Ovary (tissue), 9 donors: ENCODE measurements around the gene FAM131A. TPM values are rescaled to one million over a fixed set of nuclear protein-coding genes. Genes with fewer than 3 reads are reported as not detected.

ENCODE experiments used
- DNase-seq, 5 donors: peaks; one replicate each; pipeline ENCODE4 v3.0.0-alpha.2; 2019 to 2020
- H3K27ac ChIP-seq, 2 donors: fragments of 200-600 bp; one replicate each; pipeline versions ENCODE4 v1.5.1 to v1.8.0; 2019 to 2022
- H3K27me3 ChIP-seq: fragments of 200-600 bp; one replicate; pipeline ENCODE4 v1.8.0; 2022
- H3K36me3 ChIP-seq: fragments of 200-600 bp; sonication (generic); one replicate; pipeline ENCODE4 v1.5.1; 2019
- H3K4me1 ChIP-seq: one replicate; pipeline ENCODE4 v1.8.1; 2013; ENCODE audit warnings: mild to moderate bottlenecking, moderate library complexity; ENCODE audit not compliant: insufficient read depth
- H3K4me3 ChIP-seq: fragments of 200-600 bp; sonication (generic); one replicate; pipeline ENCODE4 v1.5.1; 2017
- H3K9me3 ChIP-seq, 2 donors: fragments of 200-600 bp in 1 of 2; sonication (generic) in 1 of 2; one replicate each; pipeline versions ENCODE4 v1.5.1 to v1.8.1; 2013 to 2019; ENCODE audit warnings: mild to moderate bottlenecking in 1 of 2, moderate library complexity in 1 of 2
- CTCF ChIP-seq, 3 donors: fragments of 450-650 bp in 2 of 3; fragments of 200-600 bp in 1 of 3; IDR thresholded peaks; one replicate each; pipeline versions ENCODE4 v1.5.1 to v1.8.0; 2016 to 2022; ENCODE audit warnings: antibody characterized with exemption in 3 of 3, mild to moderate bottlenecking in 1 of 3
- EP300 ChIP-seq: sonication (generic); formaldehyde crosslinking; IDR thresholded peaks from one replicate; pipeline ENCODE4 v1.6.1; 2017; ENCODE audit warnings: antibody characterized with exemption
- POLR2A ChIP-seq: fragments of 450-650 bp; IDR thresholded peaks from one replicate; pipeline ENCODE4 v1.6.1; 2017; ENCODE audit warnings: antibody characterized with exemption, mild to moderate bottlenecking, moderate library complexity
- WGBS, 3 donors: extraction: QIAGEN DNeasy Blood & Tissue Kit in 1 of 3; methylation state at CpG; one replicate each; pipeline versions ENCODE4 v1.1.5 to v1.1.7; 2013 to 2017; 5-methylcytosine and 5-hydroxymethylcytosine counted together
- intact Hi-C, 4 donors: fragments of 100-400 bp; cut with DNase I; formaldehyde crosslinking; loops; one replicate each; pipeline versions ENCODE4 v1.11.0 to v1.15.1; 2022 to 2023
- polyA plus RNA-seq, 2 donors: library from polyadenylated mRNA; stranded (reverse); fragments of 200-250 nt in 1 of 2; fragments of 350-450 nt in 1 of 2; fragmentation: Illumina TruSeq in 1 of 2; extraction: RNeasy Lipid Tissue Mini Kit (QIAGEN cat#74804) in 1 of 2; gene quantifications; one replicate each; pipeline ENCODE4 v1.2.3, GENCODE V29; 2013 to 2014
- total RNA-seq, 7 donors: library from RNA; depleted of rRNA in 2 of 7; stranded (reverse); fragments of >200 nt in 2 of 7; fragmentation: NEBNext Ultra II Directional in 3 of 7; extraction: Animal tissue kit (Norgen Biotek cat#: 25700) in 3 of 7; gene quantifications; one replicate each; pipeline versions ENCODE4 v1.1.0 to v1.2.4, GENCODE V29; 2016 to 2023
- donor health status: DM: no; HTN: no; CAD: no; lungs with moderate emphysema.
- donor health status: DM: no; HTN: no; CAD: no.
- donor health status: Bipolar disorder and iron deficiency.
- donor health status: DM: yes; HTN: yes; CAD: no.
- donor health status: DM: no; HTN: no; CAD: no.
- donor health status: DM: yes; HTN: yes; CAD: no.

The FAM131A gene
- total and polyA plus RNA-seq, 9 donors, result 8.7 to 37.8 (median 27.1) TPM

- Histone ChIP-seq H3K4me1 (peaks cover 2% of the 10 kb centered on the region), H3K4me3 (no peak overlapping the region), H3K9me3 (no peaks in the 10 kb centered on the region), H3K27me3 (no peaks in the 10 kb centered on the region), H3K36me3 (no peaks in the 10 kb centered on the region), H3K27ac (no peak overlapping the region)
- WGBS, 3 donors, result 57 to 61% (median 58%) methylated on average over 8 of the region's 8 CpGs
- intact Hi-C loops, result loop anchor here (5.0 to 10.0 kb wide), 5 partner anchors 45 to 392 kb away; no protein-coding TSS in a partner anchor
- no peak for DNase-seq
- TF ChIP-seq POLR2A, result no peak
- TF ChIP-seq CTCF (IDR thresholded peaks at IDR 0.05), result no peak
- TF ChIP-seq EP300, result no peak
Measured at GRCh38 chr3:184372296-184372821, 35.0 kb downstream of the FAM131A start.

GRCh38 chr3:184372911-184373310, 35.5 kb downstream of the FAM131A start:
- Histone ChIP-seq H3K4me3 (no peak overlapping the region), H3K4me1 (peaks cover 2% of the 10 kb centered on the region), H3K9me3 (no peaks in the 10 kb centered on the region), H3K27me3 (no peaks in the 10 kb centered on the region), H3K36me3 (no peaks in the 10 kb centered on the region), H3K27ac (no peak overlapping the region)
- intact Hi-C loops, result loop anchor here (5.0 to 10.0 kb wide), 5 partner anchors 44 to 392 kb away; no protein-coding TSS in a partner anchor
- no peak for TF ChIP-seq CTCF (IDR thresholded peaks at IDR 0.05)
- TF ChIP-seq EP300, result no peak
- no peak for TF ChIP-seq POLR2A
- no peak for DNase-seq
- WGBS, 3 donors, result 63 to 74% (median 64%) methylated on average over 5 of the region's 5 CpGs

- WGBS, 3 donors, result 54 to 60% (median 58%) methylated on average over 6 of the region's 6 CpGs
- TF ChIP-seq POLR2A (no peak), EP300 (no peak), CTCF (IDR thresholded peaks at IDR 0.05) (no peak)
Measured at GRCh38 chr3:184373422-184373821, 36.0 kb downstream of the FAM131A start.

GRCh38 chr3:184375747-184376461, 38.5 kb downstream of the FAM131A start:
- no peaks in the 10 kb centered on the region for H3K27me3 ChIP-seq
- TF ChIP-seq CTCF (IDR thresholded peaks at IDR 0.05) (no peak), EP300 (no peak), POLR2A (no peak)
- DNase-seq, result no peak
- 88 to 91% (median 89%) methylated on average over 12 of the region's 12 CpGs for WGBS, 3 donors
- no peaks in the 10 kb centered on the region for H3K9me3 ChIP-seq
- H3K4me1 ChIP-seq, result peaks cover 4% of the 10 kb centered on the region
- H3K36me3 ChIP-seq, result no peaks in the 10 kb centered on the region
- intact Hi-C loops, result loop anchor here in 2 of 4 donors (5.0 to 10.0 kb wide), 3 partner anchors 136 to 389 kb away; no protein-coding TSS in a partner anchor
- H3K4me3 ChIP-seq, result no peak overlapping the region
- H3K27ac ChIP-seq, result no peak overlapping the region

More at GRCh38 chr3:184373422-184373821, 36.0 kb downstream of the FAM131A start:
- intact Hi-C loops, result loop anchor here (5.0 to 10.0 kb wide), 5 partner anchors 44 to 391 kb away; no protein-coding TSS in a partner anchor
- Histone ChIP-seq H3K9me3 (no peaks in the 10 kb centered on the region), H3K27me3 (no peaks in the 10 kb centered on the region), H3K36me3 (no peaks in the 10 kb centered on the region), H3K27ac (no peak overlapping the region), H3K4me1 (peaks cover 2% of the 10 kb centered on the region), H3K4me3 (no peak overlapping the region)
- DNase-seq, result no peak
